ENCODE results near the gene MUSK.
A peak's percentile ranks its signal among the peaks of the same experiment; 100 is the strongest.
"Not testable (repeated sequence)": the region's sequence is repeated elsewhere in the genome, so short reads cannot be mapped to it uniquely, and the experiment has no call there.

MUSK gene

GRCh38 chr9:110815361-110815760 is 146.8 kb downstream of the MUSK start:
- DNase-seq, result peak; percentile 84

DNA sequence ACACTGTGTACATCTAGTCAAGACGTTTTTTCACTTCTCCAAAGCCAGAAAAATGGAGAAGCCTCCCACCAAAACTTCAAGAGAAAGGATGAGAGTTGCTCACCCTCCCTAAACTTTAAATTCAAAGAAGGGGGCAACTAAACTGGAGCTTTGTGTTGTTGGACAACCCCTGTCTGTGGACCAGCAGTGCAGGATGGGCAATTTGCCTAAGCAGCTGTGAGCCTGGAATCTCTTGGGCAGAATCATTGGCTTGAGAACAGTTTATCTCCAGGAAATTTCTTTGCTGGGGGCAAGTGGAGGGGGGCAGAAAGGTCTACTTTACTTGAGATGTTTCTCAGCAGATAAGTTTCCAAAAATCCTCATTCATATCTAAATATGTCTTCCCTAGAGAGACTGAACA is 151.8 kb downstream of the MUSK start:
- peak; percentile 25 for DNase-seq

- no peak for DNase-seq
These were observed 152.5 kb downstream of the MUSK start for GRCh38 chr9:110821064-110821463.

GRCh38 chr9:110825129-110825528 is 156.5 kb downstream of the MUSK start:
- not testable (repeated sequence) for DNase-seq

DNA sequence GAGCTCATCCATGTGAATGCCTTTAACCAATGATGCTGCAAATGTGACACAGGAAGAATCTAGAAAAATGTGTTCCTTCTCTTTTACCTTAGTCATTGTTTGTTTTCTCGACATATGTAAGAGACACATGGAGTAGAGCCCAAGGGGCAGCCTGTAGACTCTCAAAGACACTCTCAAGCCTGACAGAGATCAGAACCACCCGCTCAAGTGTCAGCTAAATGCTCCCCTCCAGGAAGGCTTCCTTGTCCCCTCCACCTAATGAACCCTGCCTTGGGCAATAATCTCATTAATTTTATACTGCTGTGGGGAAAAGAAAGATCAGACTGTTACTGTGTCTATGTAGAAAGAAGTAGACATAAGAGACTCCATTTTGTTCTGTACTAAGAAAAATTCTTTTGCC is 157.4 kb downstream of the MUSK start:
- no peak for DNase-seq

DNA sequence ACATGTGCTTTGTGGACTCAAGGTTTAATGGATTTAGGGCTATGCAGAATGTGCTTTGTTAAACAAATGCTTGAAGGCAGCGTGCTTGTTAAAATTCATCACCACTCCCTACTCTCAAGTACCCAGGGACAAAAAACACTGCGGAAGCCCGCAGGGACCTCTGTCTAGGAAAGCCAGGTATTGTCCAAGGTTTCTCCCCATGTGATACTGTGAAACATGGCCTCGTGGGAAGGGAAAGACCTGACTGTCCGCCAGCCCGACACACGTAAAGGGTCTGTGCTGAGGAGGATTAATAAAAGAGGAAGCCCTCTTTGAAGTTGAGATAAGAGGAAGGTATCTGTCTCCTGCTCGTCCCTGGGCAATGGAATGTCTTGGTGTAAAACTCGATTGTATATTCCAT is 157.8 kb downstream of the MUSK start:
- not testable (repeated sequence) for DNase-seq

DNA sequence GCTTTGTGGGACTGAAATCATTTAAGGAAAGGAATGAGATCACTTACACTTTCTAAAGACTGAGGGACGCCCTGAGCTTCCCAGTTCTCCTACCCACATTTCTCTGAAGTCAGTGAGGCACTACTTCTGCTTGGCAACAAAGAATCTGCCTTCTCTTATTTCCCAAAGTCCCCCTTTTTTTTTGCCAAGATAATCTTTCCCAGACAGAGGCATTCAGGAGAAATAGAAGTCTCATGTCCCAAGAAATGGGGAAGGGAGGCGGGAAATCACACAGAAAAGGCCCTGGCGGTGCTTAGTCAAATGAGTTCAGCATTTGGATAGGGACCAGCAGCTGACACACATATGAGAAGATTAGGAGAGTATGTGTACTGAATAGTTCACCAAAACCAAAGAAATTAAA is 159.7 kb downstream of the MUSK start:
- no peak for DNase-seq

DNA sequence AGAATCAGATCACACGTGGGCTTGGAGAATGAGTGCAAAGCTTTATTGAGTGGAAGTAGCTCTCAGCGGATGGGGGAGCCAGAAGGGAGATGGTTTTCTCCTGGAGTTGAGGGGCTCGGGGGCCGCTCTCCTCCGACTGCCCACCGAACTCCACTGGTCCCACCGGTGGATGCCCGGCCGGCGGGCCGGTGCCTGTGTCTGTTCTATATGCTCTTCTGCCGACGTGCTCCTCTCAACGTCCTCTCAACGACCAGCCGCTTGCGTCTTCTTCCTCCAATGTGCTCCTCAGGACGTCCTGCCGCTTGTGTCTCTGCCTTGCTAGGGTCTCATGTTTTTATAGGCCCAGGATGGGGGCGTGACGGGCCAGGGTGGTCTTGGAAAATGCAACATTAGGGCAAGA is 161.9 kb downstream of the MUSK start:
- no peak for DNase-seq

- no peak for DNase-seq
These were observed 164.3 kb downstream of the MUSK start for GRCh38 chr9:110832926-110833325.

DNA sequence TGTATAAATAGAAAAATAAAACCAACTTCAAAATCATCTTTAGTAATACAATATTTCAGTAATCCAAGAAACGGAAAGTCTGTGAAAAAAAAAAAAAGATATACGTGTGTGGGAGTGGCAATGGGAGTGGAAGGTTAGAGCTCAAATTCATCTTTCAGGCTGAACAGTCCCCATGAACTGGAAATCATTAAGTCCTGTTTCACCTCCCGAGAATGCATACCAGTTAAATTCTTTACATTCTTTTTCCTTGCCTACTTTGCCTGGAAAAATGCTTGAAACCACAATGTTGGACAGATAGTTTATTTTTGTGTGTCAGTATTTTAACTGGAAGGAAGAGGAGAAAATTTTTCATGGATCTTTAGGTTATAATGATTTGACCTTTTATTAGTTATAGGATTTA is 166.8 kb downstream of the MUSK start:
- no peak for DNase-seq

- no peak for DNase-seq
These were observed 167.3 kb downstream of the MUSK start for GRCh38 chr9:110835859-110836271.

DNA sequence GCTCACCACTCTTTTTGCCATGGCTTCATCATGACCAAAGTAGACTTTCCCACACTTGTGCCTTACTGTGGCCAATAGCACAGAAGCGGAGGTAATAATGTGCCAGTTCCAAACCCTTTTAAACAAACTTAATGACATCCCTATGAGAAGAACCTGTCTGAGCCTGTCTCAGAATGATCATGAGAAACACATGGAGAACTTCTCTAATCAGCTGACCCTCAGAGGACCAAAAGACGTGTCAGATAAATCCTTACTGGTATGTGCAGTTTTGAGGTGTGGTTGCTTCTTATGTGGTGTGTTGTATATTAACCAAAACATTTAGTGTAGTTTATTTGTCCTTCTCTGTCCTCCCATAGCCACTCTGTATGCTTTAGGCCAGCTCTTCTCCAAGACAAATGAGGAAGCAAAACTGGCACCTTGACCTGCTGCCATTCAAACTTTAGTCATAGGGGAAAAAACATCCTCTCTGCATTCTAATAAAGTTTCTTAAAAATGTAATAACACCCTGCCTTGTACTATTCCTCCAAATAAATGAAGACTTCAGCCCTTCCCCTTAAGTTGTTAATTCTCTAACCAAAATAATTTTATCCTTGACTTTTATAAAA is 168.9 kb downstream of the MUSK start:
- DNase-seq, result peak; percentile 2

- no peak for DNase-seq
These were observed 173.6 kb downstream of the MUSK start for GRCh38 chr9:110842169-110842568.

DNA sequence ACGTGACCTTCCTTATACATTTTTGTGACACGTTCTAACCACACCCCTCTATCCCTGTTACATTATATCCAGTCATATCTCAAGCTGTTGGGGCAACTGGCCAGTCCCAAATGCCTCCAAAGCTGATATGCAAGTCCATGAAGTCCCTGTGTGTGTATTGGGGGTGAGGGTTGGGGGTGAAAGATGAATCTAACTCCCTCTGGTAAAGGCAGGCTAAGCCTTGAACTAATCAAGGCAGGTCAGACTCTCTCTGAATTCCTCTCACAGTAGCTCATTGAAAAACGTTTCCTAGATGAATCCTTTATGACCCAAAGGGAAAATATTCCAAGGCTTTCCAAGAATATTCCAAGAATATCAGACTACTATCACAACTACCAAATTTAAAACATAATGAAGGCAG is 174.4 kb downstream of the MUSK start:
- no peak for DNase-seq

DNA sequence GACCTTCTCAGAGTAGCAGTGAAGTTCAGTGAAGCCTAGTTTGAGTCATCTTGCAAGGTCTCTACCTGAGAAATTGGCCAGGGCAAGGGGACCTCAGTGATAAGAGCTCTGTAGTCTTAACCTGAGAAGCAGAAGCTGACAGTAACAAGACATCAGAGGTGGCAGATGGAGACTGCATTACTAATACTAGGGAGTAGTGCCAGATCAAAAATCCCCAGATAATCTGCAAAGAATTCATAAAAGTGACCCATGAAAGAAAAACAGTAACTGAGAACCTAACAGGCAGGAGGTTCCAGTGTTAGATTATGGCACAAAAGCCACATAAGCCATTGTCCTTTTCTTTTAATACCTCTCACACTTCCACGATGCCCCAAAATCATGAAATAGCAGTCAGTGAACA is 175.5 kb downstream of the MUSK start:
- DNase-seq, result no peak

DNA sequence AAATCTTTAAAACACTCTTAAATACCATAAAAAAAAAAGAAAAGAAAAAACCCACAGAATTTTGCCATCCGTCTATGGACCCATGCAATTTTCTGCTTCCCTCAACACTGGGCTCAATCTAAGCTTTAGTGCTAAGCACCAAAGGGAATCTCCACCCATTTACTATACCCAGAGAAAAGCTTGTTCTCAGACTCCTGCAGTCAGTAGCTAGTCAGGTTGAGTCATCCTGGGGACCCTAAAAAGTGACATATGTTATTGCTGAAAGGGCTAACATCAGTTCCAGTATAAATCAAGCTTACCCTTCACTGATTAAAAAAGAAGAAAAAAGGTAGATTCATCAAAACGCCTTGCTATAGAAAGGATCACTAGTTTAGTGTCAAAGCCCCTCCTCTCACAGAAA is 177.6 kb downstream of the MUSK start:
- no peak for DNase-seq

GRCh38 chr9:110847671-110848070 is 179.1 kb downstream of the MUSK start:
- peak; percentile 72 for DNase-seq

GRCh38 chr9:110850401-110851135 is 182.0 kb downstream of the MUSK start:
- DNase-seq, result no peak

All from MV-4-11 (cell line).